Astrocyte of the spinal cord (primary cell): Measurements from ENCODE around the gene IFITM1.
"Not testable (repeated sequence)": the region's sequence is repeated elsewhere in the genome, so short reads cannot be mapped to it uniquely, and the experiment has no call there.

ENCODE experiments used
- DNase-seq: peaks from one replicate; pipeline ENCODE4 v3.0.0; 2011; ENCODE audit warnings: low read depth, low spot score
- H3K4me3 ChIP-seq: 2 replicates; pipeline ENCODE4 v1.5.1; 2011; ENCODE audit warnings: low read depth, mild to moderate bottlenecking, low read length, moderate library complexity
- in situ Hi-C: cut with HindIII; loops from 2 replicates; pipeline ENCODE4 v1.10.0; 2017; ENCODE audit warnings: low sequenced_read_pairs
- TF ChIP-seq, protein P1 (sequence below): IDR thresholded peaks from 2 replicates; pipeline ENCODE4 v1.5.1; 2012; ENCODE audit warnings: low read depth, mild to moderate bottlenecking, low read length, inconsistent platforms

IFITM1 gene

DNA sequence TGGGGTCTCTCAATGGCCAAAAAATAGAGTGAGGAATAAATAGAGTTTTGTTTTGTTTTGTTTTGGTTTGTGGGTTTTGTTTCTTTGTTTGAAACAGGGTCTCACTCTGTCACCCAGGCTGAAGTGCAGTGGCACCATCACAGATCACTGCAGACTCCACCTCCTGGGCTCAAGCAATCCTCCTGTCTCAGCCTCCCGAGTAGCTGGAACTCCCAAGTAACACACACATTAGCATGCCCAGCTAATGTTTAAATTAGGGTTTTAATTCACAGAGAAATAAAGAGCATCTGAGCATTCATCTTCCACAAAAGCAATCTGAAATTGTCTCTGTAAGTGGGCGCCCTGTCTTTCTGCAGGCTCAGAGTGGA is 16.0 kb downstream of the IFITM1 start:
- DNase-seq, result no peak
- TF ChIP-seq, protein P1, sequence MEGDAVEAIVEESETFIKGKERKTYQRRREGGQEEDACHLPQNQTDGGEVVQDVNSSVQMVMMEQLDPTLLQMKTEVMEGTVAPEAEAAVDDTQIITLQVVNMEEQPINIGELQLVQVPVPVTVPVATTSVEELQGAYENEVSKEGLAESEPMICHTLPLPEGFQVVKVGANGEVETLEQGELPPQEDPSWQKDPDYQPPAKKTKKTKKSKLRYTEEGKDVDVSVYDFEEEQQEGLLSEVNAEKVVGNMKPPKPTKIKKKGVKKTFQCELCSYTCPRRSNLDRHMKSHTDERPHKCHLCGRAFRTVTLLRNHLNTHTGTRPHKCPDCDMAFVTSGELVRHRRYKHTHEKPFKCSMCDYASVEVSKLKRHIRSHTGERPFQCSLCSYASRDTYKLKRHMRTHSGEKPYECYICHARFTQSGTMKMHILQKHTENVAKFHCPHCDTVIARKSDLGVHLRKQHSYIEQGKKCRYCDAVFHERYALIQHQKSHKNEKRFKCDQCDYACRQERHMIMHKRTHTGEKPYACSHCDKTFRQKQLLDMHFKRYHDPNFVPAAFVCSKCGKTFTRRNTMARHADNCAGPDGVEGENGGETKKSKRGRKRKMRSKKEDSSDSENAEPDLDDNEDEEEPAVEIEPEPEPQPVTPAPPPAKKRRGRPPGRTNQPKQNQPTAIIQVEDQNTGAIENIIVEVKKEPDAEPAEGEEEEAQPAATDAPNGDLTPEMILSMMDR, result no peak
- no peak overlapping the region for H3K4me3 ChIP-seq
- in situ Hi-C loops, result no loop called here

DNA sequence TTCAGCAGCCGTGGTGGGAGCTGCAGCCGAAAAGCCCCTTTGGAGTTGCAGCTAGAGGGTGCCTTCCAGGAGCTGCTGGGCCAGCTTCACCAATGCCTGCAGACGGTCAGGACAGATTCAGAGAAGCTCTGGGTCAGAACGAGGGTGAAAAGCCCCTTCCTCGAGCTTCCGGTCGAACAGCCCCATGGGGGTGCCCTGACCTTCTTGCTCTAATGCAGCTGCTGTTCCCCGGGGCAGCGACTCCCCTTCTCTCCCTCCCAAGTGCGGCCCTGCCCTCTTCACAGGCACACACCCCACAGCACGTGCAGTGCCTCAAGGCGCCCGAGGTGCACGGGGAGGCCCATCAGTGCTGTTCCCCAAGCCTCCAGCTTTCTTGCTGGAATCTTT is 16.5 kb downstream of the IFITM1 start:
- no peak overlapping the region for H3K4me3 ChIP-seq
- no peak for DNase-seq
- in situ Hi-C loops, result no loop called here
- TF ChIP-seq, protein P1, result no peak

DNA sequence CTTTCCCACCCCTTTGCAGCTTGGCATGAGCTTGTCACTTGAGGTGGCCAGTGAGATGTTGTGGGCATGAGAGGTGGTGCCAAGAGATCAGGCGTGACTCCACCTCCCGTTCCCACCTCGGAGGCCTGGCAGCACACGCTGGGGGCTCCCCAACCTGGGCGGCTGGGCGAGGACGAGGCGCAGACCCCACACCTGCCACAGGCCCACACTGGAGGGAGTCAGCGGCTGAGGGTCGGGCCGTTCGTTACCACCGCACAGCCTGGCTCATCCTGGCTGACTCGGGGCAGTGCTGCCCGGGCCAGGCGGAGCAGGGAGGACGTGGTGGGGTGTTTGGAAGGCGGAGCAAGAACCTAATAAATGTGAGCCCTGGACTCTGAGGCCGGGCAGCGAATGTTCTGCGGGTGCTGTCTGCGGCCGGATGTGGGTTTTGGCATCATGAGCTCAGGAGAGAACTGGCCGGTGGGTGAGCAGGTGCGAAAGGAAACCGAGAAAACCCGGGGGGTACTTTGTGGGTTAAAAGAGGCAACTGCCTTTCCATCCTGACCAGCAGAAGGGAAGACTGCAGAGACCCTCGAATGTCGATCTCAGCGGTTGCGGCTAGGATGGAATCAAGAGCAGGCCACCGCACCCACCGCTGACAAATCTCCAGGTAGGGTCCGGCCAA is 17.0 kb downstream of the IFITM1 start:
- in situ Hi-C loops, result no loop called here
- H3K4me3 ChIP-seq, result no peak overlapping the region
- TF ChIP-seq, protein P1, result no peak
- no peak for DNase-seq

DNA sequence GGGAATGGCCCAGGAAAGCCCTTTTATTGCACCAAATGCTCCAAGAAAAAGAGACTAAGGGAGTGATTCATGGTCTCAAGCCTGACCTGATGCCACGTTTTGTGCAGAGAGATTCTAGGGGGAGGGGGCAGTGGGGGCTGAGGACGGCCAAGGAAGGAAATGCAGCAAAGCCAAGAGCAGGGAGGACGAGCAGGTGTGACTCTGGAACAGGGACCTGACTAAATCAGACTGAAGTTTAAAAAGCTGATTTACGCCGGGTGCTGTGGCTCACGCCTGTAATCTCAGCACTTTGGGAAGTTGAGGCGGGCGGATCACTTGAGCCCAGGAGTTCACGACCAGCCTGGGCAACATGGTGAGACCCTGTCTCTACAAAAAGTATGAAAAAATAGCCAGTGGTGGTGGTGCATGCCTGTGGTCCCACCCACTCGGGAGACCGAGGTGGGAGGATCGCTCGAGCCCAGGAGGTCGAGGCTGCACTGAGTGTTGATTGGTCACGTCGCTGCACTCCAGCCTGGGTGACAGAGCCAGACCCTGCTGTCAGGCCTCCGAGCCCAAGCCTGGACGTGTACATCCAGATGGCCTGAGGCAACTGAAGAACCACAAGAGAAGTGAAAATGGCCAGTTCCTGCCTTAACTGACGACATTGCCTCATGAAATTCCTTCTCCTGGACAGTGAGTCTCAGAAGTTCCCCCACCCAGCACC is 17.7 kb downstream of the IFITM1 start:
- H3K4me3 ChIP-seq, result no peak overlapping the region
- no peak for DNase-seq
- TF ChIP-seq, protein P1, result no peak
- in situ Hi-C loops, result no loop called here

DNA sequence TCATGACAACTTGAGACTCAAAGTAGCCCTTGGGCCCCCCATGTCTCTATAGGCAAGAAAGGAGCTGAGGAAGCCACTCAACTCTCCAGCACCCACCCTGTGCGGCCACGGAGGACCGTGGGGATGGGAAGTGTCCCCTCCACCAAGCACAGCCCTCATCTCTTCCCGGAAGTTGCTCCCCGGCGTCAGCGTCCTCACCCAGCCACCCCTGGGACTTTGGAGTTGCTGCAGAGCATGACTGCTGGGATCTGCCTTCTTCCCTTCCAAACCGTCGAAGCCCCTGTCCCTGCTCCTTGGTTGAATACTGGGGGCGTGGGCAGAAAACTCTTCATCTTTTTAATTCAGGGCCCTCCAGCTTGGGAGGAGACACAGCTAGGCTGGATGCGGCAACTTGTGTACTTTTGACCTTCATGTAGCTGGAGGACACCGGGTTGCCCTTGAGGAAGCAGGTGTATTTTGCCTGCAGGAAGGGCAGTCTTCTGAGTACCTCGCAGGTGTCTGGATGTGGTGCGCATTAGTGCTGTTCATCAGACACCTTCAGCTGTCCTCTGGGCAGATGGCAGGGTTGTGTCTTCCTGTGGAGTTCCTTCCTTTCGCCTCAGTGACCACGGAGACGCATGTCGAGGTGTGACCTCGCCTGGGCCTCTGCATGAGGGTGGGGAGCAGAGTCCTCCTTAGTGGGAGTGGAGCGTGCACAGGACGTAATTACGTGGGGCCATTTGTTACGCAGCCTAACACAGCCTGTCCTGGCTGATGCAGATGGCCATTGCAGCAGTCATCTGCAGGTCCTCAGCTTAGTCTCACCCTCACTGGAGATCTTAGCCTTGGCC is 19.0 kb downstream of the IFITM1 start:
- DNase-seq, result no peak
- TF ChIP-seq, protein P1, result no peak
- in situ Hi-C loops, result no loop called here
- no peak overlapping the region for H3K4me3 ChIP-seq

DNA sequence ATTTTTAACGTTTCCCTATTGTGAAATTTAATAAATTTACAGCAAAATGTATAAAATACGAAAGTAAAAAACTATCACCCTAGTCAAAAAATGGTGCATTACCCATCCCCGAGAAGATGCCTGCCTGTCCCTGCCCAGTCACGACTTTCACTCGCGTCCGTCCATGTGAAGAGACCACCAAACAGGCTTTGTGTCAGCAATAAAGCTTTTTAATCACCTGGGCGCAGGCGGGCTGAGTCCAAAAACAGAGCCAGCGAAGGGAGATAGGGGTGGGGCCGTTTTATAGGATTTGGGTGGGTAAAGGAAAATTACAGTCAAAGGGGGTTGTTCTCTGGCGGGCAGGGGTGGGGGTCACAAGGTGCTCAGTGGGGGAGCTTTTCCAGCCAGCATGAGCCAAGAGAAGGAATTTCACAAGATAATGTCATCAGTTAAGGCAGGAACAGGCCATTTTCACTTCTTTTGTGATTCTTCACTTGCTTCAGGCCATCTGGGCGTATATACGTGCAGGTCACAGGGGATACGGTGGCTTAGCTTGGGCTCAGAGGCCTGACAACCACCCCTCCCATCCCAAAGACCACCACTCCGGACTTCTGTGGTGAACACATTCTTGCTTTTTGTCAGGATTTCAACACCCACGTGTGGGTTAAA is 19.9 kb downstream of the IFITM1 start:
- in situ Hi-C loops, DNase-seq, H3K4me3 ChIP-seq: not testable (repeated sequence)
